Neural progenitor cell (in vitro differentiated cells): ENCODE data around the gene TRPM1.

Experiments used
- EZH2 ChIP-seq: fragments of 200-600 bp; sonication (generic); IDR thresholded peaks from 2 replicates; pipeline ENCODE4 v1.6.1; 2017; ENCODE audit warnings: antibody characterized with exemption, mild to moderate bottlenecking, moderate library complexity
- TF ChIP-seq, protein P1 (sequence below): fragments of 200-600 bp; sonication (generic); IDR thresholded peaks from 2 replicates; pipeline ENCODE4 v1.5.1; 2017; ENCODE audit warnings: antibody characterized with exemption, mild to moderate bottlenecking

GRCh38 chr15:31025996-31026395 lies 75.5 kb downstream of the TRPM1 start:
- TF ChIP-seq, protein P1, sequence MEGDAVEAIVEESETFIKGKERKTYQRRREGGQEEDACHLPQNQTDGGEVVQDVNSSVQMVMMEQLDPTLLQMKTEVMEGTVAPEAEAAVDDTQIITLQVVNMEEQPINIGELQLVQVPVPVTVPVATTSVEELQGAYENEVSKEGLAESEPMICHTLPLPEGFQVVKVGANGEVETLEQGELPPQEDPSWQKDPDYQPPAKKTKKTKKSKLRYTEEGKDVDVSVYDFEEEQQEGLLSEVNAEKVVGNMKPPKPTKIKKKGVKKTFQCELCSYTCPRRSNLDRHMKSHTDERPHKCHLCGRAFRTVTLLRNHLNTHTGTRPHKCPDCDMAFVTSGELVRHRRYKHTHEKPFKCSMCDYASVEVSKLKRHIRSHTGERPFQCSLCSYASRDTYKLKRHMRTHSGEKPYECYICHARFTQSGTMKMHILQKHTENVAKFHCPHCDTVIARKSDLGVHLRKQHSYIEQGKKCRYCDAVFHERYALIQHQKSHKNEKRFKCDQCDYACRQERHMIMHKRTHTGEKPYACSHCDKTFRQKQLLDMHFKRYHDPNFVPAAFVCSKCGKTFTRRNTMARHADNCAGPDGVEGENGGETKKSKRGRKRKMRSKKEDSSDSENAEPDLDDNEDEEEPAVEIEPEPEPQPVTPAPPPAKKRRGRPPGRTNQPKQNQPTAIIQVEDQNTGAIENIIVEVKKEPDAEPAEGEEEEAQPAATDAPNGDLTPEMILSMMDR = no peak
- TF ChIP-seq EZH2 = no peak
